NCI-H1417 (cell line): ENCODE data around the gene RHCG.
"Not testable (repeated sequence)": the region's sequence is repeated elsewhere in the genome, so short reads cannot be mapped to it uniquely, and the experiment has no call there.

ENCODE experiments used
- DNase-seq, 3 experiments: peaks; one replicate each; lab custom pipeline; 2025; lab: John Stamatoyannopoulos, UW

The RHCG gene

GRCh38 chr15:89477411-89478242, 18.8 kb downstream of the RHCG start:
- no peak for DNase-seq

GRCh38 chr15:89475661-89476060, 20.7 kb downstream of the RHCG start:
- DNase-seq = peak in 2 of 3 experiments; percentile 12 to 44

- peak; percentile 17 to 73 (median 57) for DNase-seq
Observed at GRCh38 chr15:89472785-89473256, 23.6 kb downstream of the RHCG start.

- peak in 1 of 3 experiments; percentile 63 for DNase-seq
Observed at GRCh38 chr15:89469426-89470096, 26.8 kb downstream of the RHCG start.

- DNase-seq = not testable (repeated sequence)
Observed at GRCh38 chr15:89468813-89469212, 27.6 kb downstream of the RHCG start.

- DNase-seq = no peak
Observed at GRCh38 chr15:89463113-89463512, 33.3 kb downstream of the RHCG start.

- DNase-seq = no peak
Observed at GRCh38 chr15:89462198-89462912, 34.0 kb downstream of the RHCG start.

GRCh38 chr15:89461386-89461785, 35.0 kb downstream of the RHCG start:
- DNase-seq = no peak

- no peak for DNase-seq
Observed at GRCh38 chr15:89460048-89460447, 36.3 kb downstream of the RHCG start.

- DNase-seq = no peak
Observed at GRCh38 chr15:89459271-89460038, 36.9 kb downstream of the RHCG start.

- DNase-seq = no peak
Observed at GRCh38 chr15:89458440-89458839, 37.9 kb downstream of the RHCG start.

- peak in 1 of 3 experiments; percentile 36 for DNase-seq
Observed at GRCh38 chr15:89457086-89457485, 39.3 kb downstream of the RHCG start.

- DNase-seq = peak in 1 of 3 experiments; percentile 25
Observed at GRCh38 chr15:89455535-89455934, 40.8 kb downstream of the RHCG start.

- no peak for DNase-seq
Observed at GRCh38 chr15:89452330-89452836, 44.0 kb downstream of the RHCG start.

GRCh38 chr15:89451846-89452245, 44.5 kb downstream of the RHCG start:
- peak in 1 of 3 experiments; percentile 38 for DNase-seq

- no peak for DNase-seq
Observed at GRCh38 chr15:89450076-89451006, 46.0 kb downstream of the RHCG start.

GRCh38 chr15:89448825-89449224, 47.6 kb downstream of the RHCG start:
- DNase-seq = no peak

GRCh38 chr15:89447676-89448075, 48.7 kb downstream of the RHCG start:
- no peak for DNase-seq

- no peak for DNase-seq
Observed at GRCh38 chr15:89446255-89446891, 50.0 kb downstream of the RHCG start.

GRCh38 chr15:89445518-89445917, 50.9 kb downstream of the RHCG start:
- DNase-seq = peak in 1 of 3 experiments; percentile 42
